ENCODE results near the gene SLC9A7.

SLC9A7 gene

DNA sequence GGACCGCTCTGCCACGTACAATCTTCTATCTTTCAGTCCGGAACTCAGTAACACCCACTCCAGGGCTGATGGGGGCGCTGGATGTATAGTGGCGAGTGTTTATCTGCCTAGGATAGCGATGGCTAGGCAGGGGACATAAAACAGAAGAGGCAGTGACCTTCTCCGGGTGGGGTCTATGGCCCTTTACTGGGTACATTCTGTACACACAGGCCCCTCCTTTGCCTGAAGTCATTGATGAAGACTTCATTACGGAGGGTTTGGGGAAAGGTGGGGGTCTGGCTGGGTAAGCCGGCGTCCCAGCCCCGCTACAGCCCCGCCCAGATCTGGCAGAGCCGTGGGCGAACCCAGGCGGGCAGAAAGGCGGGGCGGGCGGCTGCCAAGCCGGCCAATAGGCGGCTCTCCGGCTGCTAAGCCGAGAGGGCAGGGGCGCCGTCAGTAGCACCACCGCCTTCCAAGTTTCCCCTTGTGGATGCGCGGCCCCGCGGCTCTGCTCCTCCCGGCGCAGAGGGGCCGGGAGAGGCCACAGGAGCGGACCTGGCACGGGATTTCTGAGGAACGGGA lies 185.5 kb downstream of the SLC9A7 start, which contains the start of gene CHST7:
Gene CHST7 (plus strand): TSS at position 435 of the 561 bp plus-strand sequence. CDS start 167 bp downstream, outside the sequence.
- DNase-seq (ENCODE audit: low spot score), result peak; percentile 54

DNA sequence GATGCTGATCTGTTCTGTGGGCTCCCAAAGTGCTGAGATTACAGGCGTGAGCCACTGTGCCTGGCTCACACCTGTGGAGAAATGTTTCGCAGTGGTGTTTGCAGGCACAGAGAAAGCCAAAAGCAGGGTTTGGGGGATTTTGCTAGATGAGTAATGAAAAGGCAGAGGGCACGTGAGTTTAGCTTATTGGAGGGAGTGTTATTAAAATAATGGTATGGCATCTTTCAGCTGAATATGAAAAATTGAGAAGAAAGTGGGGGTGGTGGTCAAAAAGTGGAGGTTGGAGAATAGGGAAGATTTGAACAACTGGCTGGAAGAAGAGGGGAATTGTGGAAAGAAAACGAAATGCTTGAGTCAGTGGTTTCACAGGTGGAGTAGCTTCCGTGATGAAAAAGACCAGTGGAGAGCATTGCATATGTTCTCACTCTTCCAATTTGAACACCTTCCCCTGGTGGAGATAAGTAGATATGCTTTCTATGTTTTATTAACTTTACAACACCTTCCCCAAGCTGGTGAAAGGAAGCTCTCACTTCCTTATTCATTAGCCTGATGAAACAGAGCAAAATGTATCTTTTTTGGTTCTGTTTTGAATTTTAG lies 186.5 kb downstream of the SLC9A7 start:
- DNase-seq (ENCODE audit: low spot score), result no peak

DNA sequence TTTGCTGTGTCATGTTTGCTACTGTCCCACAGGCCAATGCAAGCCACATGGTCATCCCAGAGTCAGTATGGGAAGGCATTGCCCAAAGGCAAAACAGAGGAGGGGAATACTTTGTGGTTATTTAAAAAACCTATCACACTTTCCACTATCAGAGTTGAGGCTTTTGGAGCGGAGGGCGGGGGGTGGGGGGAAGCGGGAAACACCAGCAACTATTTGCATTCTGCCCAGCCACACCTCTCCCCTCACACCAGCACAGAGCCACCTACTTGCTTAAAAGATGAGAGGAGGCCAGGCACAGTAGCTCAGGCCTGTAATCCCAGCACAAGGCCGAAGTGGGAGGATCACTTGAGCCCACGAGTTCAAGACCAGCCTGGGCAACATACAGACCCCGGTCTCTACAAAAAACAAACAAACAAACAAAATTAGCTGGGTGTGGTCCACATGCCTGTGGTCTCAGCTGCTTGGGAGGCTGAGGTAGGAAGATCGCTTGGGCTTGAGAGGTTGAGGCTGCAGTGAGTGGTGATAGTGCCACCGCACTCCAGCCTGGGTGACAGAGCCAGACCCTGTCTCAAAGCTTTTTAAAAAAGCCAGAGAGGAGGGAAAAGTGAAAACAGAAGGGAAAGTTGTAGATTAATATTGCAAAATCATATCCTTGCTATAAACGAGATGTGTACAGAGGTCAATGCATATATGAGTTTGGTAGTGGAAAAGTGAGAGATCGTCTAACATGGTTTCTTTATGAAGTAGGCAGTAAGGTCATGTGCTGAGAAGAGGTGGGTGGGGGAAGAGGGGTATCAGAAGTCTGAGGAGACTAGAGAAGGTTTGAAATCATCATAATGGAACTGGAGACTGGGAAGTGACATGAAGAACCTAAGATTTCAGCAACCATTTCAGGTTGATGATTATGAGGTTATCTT lies 187.2 kb downstream of the SLC9A7 start:
- DNase-seq (ENCODE audit: low spot score), result no peak

DNA sequence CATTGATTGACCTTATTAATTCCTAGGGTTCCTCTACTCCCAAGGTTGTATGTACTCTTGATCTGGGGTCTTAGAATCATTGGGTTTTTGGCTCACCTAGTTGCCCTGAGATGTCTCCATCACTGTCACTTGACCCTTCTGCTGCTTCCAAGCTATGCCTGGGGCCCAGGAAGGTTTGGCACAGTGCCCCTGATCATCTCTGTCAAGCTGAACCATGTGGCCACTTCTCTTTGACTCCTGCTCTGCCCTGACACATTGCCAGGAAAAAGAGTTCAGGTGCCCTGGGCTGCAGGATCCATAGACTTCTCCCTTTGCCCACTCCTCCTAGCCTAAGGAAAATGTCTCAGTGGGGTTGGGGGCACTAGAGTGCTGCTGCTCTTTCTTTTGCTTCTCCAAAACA lies 189.3 kb downstream of the SLC9A7 start:
- no peak for DNase-seq (ENCODE audit: low spot score)

DNA sequence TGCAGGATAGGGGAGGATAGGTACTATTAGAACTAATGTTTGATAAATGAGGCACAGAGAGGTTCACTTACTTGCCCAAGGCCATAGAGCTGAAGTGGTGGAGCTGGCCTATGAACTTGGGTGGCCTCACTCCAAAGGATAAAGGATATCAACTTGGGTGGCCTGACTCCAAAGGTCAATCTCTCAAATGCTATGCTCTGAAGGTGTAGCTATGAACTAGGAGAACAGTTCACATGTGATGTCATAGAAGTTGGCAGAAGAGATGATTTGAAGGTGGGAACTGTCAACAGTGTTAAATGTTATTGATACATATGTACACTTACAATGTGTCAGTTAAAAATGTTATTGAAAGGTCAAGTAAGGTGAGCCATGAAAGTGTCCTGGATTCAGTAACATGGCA lies 191.5 kb downstream of the SLC9A7 start:
- DNase-seq (ENCODE audit: low spot score), result no peak

DNA sequence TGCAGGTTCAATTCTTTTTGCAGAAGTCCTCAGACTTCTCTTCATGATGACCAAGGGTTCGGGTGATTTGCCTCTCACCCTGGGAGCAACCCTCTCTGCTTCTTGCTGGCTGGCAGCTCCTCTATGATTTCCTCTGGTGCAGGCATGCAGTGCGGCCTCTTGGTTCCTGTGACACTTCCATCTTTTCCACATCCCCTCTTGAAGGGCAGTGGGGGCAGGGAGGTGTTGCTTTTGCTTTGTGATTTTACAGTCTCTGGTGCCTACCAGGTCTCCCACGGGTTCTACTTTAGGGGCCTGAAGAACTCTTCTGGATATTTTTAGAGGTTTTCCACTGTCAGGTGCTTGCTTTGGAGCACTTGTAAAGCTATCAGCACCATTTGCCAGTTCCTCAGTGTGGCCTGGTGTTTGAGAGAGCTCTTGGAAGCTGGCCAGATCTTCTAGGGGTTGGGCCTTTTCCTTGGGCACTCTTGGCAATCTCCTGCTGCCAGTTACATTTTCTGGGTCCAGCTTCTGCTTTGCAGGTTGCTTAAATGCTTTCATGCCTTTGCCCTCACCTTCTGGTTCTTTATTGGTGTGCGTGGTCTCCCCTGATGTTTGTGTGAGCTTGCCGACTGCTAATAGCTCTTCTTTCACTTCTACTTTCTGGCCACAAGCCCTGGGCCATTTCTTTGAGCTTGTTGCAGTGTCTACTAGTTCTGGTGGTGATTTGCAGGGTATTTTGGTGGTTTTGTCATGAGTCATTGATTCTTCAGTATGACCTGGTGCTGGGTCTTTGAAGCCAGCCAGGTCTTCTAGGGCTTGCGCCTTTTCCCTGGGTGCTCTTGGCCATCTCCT lies 196.9 kb downstream of the SLC9A7 start:
- DNase-seq (ENCODE audit: low spot score), result no peak

DNA sequence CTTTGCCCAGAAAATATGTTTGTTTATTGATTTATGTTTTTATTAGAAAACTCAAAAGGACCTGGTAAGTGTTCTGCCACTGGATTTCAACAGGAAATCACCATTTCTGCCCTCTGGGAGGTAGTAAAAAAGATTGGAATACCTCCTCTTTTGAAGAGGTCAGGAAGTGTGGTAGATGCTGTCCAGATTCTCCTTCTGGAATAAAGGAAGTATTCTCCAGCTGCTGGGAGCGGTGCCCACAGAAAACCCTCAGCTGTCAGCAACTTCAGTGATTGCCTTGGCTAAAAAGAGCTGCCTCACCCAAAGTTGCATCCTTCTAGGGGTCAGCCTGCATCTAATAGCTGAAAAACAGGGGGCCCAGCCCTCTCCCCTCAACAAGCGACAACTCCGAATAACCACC lies 199.9 kb downstream of the SLC9A7 start:
- no peak for DNase-seq (ENCODE audit: low spot score)

DNA sequence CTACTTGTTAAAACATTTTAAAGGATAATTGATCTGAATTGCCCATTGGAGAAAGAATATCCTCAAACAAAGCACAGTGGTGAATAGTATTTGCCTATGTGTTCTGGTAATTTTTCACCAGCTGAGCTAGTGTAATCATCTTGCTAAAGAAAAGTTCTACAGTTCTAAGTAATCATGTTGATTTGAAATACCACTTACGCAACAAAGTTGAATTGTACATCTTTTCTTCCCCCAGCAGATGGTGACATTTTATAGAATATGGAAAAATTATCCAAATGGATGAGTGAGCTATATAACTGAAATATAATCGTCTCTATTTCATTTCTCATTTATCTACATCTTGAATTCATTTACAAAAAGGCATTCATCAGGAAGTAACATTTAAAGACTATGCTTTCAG lies 204.0 kb downstream of the SLC9A7 start:
- peak; percentile 40 for DNase-seq (ENCODE audit: low spot score)

DNA sequence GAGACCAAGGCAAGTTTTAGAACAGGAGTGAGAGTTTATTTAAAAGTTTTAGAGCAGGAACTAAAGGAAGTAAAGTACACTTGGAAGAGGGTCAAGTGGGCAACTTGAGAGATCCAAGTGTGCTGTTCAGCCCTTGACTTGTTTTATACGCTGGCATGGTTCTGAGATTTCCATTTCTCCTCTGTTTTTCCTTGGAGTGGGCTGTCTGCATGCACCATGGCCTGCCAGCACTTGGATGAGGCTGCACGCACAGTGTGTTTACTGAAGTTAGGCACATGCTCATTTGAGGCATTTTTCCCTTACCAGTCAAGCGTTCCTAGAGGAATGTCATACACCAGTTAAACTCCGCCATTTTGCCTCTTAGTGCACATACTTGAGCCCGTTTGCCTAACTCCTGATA lies 205.0 kb downstream of the SLC9A7 start:
- no peak for DNase-seq (ENCODE audit: low spot score)

DNA sequence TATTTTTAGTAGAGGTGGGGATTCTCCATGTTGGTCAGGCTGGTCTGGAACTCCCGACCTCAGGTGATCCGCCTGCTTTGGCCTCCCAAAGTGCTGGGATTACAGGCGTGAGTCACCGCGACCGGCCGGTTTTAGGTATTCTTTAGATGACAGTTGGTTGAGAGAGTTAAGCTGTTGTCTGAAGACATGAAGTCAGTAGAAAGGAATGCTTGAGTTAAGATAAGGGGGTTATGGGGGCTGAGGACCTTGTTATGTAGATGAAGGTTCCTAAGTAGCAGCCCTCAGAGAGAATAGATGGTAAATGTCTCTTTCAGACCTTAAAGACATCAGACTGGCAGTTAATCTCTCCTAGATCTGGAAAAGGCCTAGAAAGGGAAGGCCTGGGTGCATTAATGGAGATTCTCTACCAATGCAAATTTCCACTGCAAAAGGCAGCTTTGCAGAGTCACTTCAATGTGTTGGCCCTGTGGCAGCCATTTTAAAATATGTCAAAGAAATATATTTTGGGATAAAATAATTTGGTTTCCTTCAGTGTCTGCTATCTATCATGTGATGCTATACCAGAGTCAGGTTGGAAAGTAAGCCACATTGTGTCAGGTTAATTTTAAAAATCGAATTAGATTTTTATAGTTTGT lies 207.3 kb downstream of the SLC9A7 start:
- DNase-seq (ENCODE audit: low spot score), result no peak

DNA sequence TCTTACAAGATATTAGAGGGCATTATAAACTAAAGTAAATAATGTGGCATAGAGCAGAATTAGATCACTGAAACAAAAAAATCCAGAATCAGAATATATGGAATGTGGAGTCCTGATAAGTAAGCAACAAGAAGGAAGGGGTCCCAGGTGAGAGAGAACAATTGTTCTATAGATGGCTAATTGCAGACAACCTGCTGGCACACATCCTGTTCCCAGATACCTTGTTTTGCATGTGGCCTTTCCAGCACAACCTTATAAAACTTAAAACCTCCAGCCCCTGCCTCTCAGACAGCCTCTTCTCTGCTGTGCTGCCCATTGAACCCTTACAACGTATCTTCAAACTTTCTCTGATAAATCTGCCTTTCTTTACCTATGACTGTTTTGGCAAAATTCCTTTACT lies 209.0 kb downstream of the SLC9A7 start:
- no peak for DNase-seq (ENCODE audit: low spot score)

Measured in AG08395 (cell line).